HG03159 (cell line): ENCODE measurements around the gene TNRC6C.

Experiments used
- ATAC-seq: cut with Tn5 transposase; IDR thresholded peaks from one replicate; pipeline ENCODE4 v1.9.1; 2021; ENCODE audit warnings: mild to moderate bottlenecking, moderate library complexity; ENCODE audit not compliant: unreplicated experiment

TNRC6C gene

DNA sequence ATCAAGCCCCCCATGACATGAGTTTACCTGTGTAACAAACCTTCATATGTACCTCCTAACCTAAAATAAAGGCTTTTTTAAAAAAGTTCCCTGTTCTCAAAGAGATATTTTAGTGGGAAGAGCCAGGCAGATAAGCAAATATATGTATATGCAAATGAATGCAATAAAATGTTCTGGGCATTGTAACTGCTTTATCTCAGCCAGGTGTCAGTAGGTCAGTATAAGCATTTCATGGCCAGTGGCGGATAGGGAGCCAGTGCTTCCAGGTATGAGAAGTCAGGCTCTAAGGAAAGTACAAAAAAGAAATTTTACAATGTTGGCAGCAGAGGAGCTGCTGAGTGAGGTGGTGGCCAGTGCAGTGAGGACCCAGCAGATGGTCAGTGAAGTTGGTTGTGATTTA, 53.9 kb downstream of the TNRC6C start:
- ATAC-seq: no peak

- no peak for ATAC-seq
Measured at GRCh38 chr17:78013683-78014467, 55.4 kb downstream of the TNRC6C start.

GRCh38 chr17:78014646-78015045, 56.1 kb downstream of the TNRC6C start:
- no peak for ATAC-seq

- ATAC-seq: no peak
Measured at GRCh38 chr17:78016852-78017251, 58.3 kb downstream of the TNRC6C start.

GRCh38 chr17:78019367-78019975, 61.0 kb downstream of the TNRC6C start:
- ATAC-seq: no peak

- ATAC-seq: peak; percentile 50
Measured at GRCh38 chr17:78019976-78020716, 61.6 kb downstream of the TNRC6C start.

- no peak for ATAC-seq
Measured at GRCh38 chr17:78020717-78021108, 62.2 kb downstream of the TNRC6C start.

DNA sequence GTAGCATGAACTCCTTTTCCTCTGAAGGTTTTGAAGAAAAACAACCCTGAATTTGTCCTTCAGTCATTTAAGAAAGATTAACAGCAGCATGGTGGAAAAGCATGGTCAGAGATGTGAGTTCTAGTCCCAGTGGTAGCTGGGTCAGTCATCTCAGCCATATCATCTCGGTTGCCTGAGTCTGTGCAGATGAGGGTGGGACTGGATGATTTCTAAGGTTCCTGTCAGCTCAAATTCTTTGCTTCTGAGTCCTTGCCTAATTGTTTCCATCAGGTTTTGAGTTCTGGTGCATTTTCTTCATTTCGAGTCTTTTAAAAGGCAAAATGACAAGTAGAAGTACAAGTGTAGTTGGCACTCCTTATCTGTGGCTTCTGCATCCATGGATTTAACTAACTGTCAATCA, 63.9 kb downstream of the TNRC6C start:
- no peak for ATAC-seq

GRCh38 chr17:78023042-78023441, 64.5 kb downstream of the TNRC6C start:
- ATAC-seq: no peak

GRCh38 chr17:78026381-78026780, 67.9 kb downstream of the TNRC6C start:
- no peak for ATAC-seq

GRCh38 chr17:78027121-78027520, 68.6 kb downstream of the TNRC6C start:
- ATAC-seq: no peak

- no peak for ATAC-seq
Measured at GRCh38 chr17:78029697-78030096, 71.2 kb downstream of the TNRC6C start.

DNA sequence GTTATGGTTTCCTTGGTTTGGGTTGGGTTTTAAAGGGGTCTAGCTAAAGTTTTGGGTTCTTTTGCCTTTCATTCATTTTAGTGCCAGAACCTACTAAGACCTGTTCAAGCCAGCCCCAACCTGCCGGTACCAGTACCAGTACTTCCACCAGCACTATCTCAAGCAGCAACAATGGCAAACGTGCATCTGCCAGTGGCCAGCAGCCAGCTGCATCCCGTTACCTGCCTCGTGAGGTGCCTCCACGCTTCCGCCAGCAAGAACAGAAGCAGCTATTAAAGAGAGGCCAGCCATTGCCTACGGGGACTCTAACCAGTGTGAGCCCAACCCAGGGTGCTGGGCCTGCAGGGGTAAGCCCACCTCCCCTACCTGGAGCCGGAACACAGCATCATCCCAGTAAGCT, 72.9 kb downstream of the TNRC6C start:
- no peak for ATAC-seq

DNA sequence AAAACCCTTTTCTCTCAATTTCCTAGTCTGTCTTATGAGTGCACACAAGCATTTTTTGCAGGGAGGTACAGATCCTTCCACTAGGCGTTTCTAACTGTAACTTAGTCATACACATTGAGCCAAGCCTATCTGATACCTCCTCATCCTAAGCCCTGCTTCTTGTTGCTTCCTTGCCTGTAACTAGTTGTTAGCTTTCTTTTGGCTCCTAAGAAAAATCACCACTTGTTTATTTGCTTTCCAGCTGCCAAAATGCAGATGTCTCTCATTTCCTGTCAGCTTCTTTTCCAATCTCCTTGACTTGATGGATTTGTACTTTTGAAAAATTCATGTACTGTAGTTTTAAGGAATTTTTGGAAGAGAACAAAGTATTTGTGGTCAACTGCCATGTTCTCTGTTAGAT, 73.7 kb downstream of the TNRC6C start:
- ATAC-seq: no peak

DNA sequence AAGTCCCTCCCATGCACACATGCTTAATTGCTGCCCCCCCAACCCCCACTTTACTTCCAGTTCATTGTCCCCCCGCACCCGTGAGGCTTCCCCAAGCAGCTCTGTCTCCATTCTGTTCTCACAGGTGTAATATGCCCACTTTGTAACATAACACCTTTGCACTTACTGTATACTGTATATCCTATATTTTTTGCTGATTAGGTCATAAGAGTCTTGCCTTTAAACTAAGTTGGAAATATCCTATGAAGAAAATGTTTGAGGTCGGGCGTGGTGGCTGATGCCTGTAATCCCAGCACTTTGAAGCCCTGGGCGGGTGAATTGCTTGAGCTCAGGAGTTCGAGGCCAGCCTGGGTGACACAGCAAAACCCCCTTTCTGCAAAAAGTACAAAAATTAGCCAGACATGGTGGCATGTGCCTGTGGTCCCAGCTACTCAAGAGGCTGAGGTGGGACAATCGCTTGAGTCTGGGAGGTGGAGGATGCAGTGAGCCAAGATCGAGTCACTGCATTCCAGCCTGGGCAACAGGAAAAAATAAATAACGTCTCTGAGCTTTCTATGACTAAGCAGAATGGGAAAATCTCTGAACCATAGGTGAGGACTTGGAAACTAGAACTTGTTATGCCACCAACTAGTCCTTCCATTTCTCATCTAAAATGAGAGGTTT, 76.1 kb downstream of the TNRC6C start:
- ATAC-seq: no peak

DNA sequence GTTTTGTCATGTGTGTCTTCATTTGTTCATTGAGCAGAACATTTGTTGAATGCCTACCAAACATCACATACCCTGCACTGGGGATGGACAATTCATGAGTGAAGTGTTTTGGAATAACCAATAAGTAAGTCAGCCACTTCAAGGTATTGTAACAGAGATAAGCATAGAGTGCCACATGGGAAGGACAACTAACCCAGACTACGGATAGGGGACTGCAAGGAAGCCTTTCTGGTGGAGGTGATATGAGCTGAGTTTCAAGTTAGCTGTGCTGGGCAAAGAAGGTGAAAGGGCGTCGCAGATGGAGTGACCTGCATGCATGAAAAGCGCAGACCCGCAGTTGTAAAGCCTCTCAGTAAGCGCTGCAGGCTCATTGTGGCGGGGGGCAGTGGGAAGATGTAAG, 78.8 kb downstream of the TNRC6C start:
- no peak for ATAC-seq

DNA sequence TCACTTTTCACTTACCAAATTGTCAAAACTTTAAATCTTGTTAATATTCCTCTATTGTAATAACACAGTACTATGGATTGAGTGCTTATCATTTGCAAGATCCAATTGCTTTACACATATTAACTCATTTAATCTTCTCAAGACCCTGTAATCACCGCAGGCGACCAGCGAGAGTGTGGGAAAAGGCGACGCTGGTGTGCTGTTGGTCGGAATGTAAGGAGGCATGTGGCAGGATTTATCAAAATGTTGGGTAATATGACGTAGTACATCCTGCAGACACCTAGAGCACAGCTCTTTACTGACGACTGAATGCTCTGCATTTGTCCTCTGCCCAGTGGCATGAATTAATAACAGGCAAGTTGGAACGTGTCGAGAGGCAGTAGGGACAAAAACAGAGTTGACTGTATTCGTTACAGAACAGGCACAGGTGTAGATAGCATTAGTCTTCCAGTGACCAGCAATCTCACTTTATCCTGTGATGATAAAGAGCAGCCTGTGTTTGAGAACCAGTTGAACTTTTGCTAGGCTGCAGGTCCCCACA, 80.3 kb downstream of the TNRC6C start:
- ATAC-seq: no peak

- ATAC-seq: no peak
Measured at GRCh38 chr17:78039581-78039980, 81.1 kb downstream of the TNRC6C start.

DNA sequence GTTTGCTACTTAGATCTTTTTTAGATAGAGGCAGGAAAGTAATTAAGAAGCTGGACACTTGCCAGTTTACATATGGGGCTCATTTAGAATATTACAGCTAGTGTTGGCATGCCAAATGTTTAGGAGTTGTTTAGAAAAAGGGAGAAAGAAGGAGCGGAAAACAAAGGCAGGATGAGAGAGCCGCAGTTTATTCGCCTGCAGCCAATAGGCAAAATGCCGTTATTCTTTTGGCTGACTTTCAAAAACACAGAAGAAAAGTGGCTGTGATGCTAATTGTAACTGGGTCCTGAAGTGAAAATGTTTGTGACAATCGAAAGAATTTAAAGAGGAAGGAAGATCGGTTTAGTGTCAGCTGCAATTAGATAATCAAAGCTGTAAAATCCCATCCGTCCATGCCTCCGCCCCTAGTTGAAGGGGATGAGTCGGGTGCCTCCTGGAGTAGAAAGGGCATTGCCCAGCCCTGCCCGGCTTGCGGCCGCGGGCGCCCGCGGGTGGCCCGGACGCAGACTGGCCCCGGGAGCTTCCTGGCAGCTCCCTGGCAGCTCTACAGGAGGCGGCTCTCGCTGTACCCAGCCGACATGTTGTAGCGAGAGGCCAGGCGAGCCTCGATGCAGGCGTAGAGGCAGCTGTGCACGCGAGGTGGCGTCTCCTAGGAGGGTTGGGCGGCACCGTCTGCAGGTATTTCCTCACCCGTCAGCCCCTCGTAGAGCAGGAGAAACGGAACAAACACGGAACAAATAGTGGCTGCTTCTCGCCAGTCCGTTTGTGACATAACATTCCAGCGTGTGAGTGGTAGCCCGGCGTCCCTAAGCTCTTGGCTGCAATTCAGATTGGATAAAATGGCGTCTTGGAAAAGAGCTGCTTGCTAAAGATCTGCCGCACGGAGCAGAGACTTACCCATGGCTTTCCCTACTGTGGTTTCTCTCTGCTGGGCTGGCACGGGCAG, 82.2 kb downstream of the TNRC6C start:
- ATAC-seq: no peak
